ENCODE results near the gene MTA1.

- TF ChIP-seq CTCF (IDR thresholded peaks at IDR 0.05): no peak
- TF ChIP-seq EZH2 (IDR thresholded peaks at IDR 0.05; ENCODE audit: borderline replicate concordance, insufficient read depth, low read depth, low read length, poor library complexity, severe bottlenecking): no peak
Measured at GRCh38 chr14:105486974-105487448, 67.4 kb downstream of the MTA1 start.
